PC-3 (cell line): ENCODE results near the gene RAB37.

ENCODE experiments used
- EZH2 ChIP-seq: fragments of 300-600 bp; sonication (generic); IDR thresholded peaks from one replicate; pipeline ENCODE4 v1.6.1; 2017; ENCODE audit warnings: antibody characterized with exemption, mild to moderate bottlenecking, low read length; ENCODE audit not compliant: unreplicated experiment
- EZH2phosphoT487 ChIP-seq: fragments of 300-600 bp; sonication (generic); IDR thresholded peaks from 2 replicates; pipeline ENCODE4 v1.6.1; 2018; ENCODE audit warnings: mild to moderate bottlenecking, antibody characterized with exemption, low read length, borderline replicate concordance
- TF ChIP-seq, protein P1 (sequence below): fragments of 300-600 bp; sonication (generic); conservative IDR thresholded peaks from 2 replicates; pipeline ENCODE4 v1.5.1; 2017; ENCODE audit warnings: antibody characterized with exemption, low read depth, mild to moderate bottlenecking, low read length

DNA sequence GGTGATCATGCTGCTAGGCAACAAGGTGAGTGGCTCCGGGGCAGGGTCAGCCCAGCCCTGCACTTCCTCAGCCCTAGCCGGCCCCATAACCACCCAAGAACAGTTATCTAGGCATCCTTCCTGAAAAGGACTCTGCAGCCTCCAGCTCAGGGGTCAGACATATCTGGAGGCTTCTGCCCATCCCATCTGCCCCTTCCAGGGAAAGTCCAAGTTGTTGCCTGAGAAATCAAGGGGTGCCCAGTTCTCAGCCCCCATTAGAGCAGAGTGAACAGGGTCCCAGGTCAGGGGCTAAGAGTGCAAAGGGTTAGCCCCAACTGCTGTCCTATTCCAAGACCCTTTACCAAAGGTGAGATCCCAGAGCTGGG is 7.3 kb downstream of the RAB37 start:
- TF ChIP-seq, protein P1, sequence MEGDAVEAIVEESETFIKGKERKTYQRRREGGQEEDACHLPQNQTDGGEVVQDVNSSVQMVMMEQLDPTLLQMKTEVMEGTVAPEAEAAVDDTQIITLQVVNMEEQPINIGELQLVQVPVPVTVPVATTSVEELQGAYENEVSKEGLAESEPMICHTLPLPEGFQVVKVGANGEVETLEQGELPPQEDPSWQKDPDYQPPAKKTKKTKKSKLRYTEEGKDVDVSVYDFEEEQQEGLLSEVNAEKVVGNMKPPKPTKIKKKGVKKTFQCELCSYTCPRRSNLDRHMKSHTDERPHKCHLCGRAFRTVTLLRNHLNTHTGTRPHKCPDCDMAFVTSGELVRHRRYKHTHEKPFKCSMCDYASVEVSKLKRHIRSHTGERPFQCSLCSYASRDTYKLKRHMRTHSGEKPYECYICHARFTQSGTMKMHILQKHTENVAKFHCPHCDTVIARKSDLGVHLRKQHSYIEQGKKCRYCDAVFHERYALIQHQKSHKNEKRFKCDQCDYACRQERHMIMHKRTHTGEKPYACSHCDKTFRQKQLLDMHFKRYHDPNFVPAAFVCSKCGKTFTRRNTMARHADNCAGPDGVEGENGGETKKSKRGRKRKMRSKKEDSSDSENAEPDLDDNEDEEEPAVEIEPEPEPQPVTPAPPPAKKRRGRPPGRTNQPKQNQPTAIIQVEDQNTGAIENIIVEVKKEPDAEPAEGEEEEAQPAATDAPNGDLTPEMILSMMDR: no peak
- TF ChIP-seq EZH2 (no peak), EZH2phosphoT487 (no peak)
